Caco-2 (cell line): ENCODE data around the gene PTDSS2. TPM values are rescaled to one million over a fixed set of nuclear protein-coding genes. Genes with fewer than 3 reads are reported as not detected.
A peak's percentile ranks its signal among the peaks of the same experiment; 100 is the strongest.

Experiments used
- BruUV-seq: library from RNA; stranded (reverse); fragments of 400-500 nt; replicated peaks from 2 replicates; lab custom pipeline; 2021; lab: Mats Ljungman, UMichigan
- CTCF ChIA-PET: fragments of 300-600 bp; sonication (Branson Sonifier 250); formaldehyde crosslinking; loops from one replicate; lab custom pipeline; 2022; ENCODE audit warnings: antibody characterized with exemption; lab: Charles Lee
- POLR2A ChIA-PET: fragments of 300-600 bp; sonication (Branson Sonifier 250); formaldehyde crosslinking; loops from one replicate; lab custom pipeline; 2022; ENCODE audit warnings: antibody characterized with exemption; lab: Charles Lee
- DNase-seq, 2 experiments: peaks; one replicate each; pipeline versions ENCODE4 v3.0.0 to v3.0.0-alpha.2; 2020 to 2022
- H3K27me3 ChIP-seq: replicated peaks from 2 replicates; pipeline ENCODE4 v1.6.0; 2011; ENCODE audit warnings: low read length; ENCODE audit not compliant: control insufficient read depth, insufficient read depth
- H3K36me3 ChIP-seq: 2 replicates; pipeline ENCODE4 v1.5.1; 2011; ENCODE audit warnings: low read length; ENCODE audit not compliant: control insufficient read depth, insufficient read depth
- H3K4me1 ChIP-seq: fragments of 250-450 bp; sonication (Bioruptor Pico); 2 replicates; pipeline ENCODE4 v1.5.1; 2020; ENCODE audit warnings: mild to moderate bottlenecking
- H3K4me3 ChIP-seq: 2 replicates; pipeline ENCODE4 v1.5.1; 2011; ENCODE audit warnings: low read depth, mild to moderate bottlenecking, control low read depth, low read length
- H3K9me3 ChIP-seq: fragments of 250-450 bp; sonication (Bioruptor Pico); 2 replicates; pipeline ENCODE4 v1.5.1; 2020; ENCODE audit warnings: mild to moderate bottlenecking, moderate library complexity
- H3K27ac Mint-ChIP-seq: one replicate; pipeline ENCODE4 v1.8.0; 2022; ENCODE audit warnings: mixed read lengths; ENCODE audit not compliant: unreplicated experiment
- H3K27me3 Mint-ChIP-seq: one replicate; pipeline ENCODE4 v1.8.0; 2022; ENCODE audit warnings: mixed read lengths; ENCODE audit not compliant: insufficient read depth, unreplicated experiment
- H3K36me3 Mint-ChIP-seq: one replicate; pipeline ENCODE4 v1.8.0; 2022; ENCODE audit warnings: mild to moderate bottlenecking, mixed read lengths; ENCODE audit not compliant: insufficient read depth, unreplicated experiment
- H3K4me1 Mint-ChIP-seq: one replicate; pipeline ENCODE4 v1.8.0; 2022; ENCODE audit warnings: low read depth, mixed read lengths; ENCODE audit not compliant: unreplicated experiment
- H3K4me3 Mint-ChIP-seq: one replicate; pipeline ENCODE4 v1.8.0; 2022; ENCODE audit warnings: mild to moderate bottlenecking, moderate library complexity, mixed read lengths; ENCODE audit not compliant: unreplicated experiment
- H3K9me3 Mint-ChIP-seq: one replicate; pipeline ENCODE4 v1.8.0; 2022; ENCODE audit warnings: mixed read lengths; ENCODE audit not compliant: unreplicated experiment
- CTCF ChIP-seq, 2 experiments: fragments of 200-600 bp in 1 of 2; IDR thresholded peaks; 1 replicate in 1 of 2; 2 replicates in 1 of 2; pipeline versions ENCODE4 v1.5.1 to v1.8.0; 2011 to 2022; ENCODE audit warnings: antibody characterized with exemption in 1 of 2, control low read depth in 1 of 2, inconsistent platforms in 1 of 2, low read depth in 1 of 2, low read length in 1 of 2, mild to moderate bottlenecking in 1 of 2, moderate library complexity in 1 of 2; ENCODE audit not compliant: insufficient read depth in 1 of 2, severe bottlenecking in 1 of 2, unreplicated experiment in 1 of 2
- intact Hi-C: fragments of 100-400 bp; cut with micrococcal nuclease; formaldehyde crosslinking; loops from one replicate; pipeline ENCODE4 v1.10.0; 2022; ENCODE audit not compliant: unreplicated experiment
- total RNA-seq: library from RNA; stranded (reverse); gene quantifications from 2 replicates; pipeline ENCODE4 v1.2.3, GENCODE V29; 2022

The PTDSS2 gene
- total RNA-seq, 1 experiment from 2014 or later, result 44.3 TPM

- Mint-ChIP-seq H3K4me3 (peak overlapping the region; percentile 11), H3K27ac (no peak overlapping the region), H3K27me3 (no peaks in the 10 kb centered on the region), H3K4me1 (peaks cover 29% of the 10 kb centered on the region), H3K36me3 (peaks cover 20% of the 10 kb centered on the region), H3K9me3 (no peaks in the 10 kb centered on the region)
- POLR2A ChIA-PET, result interaction anchor here (0.6 to 1.4 kb wide), 2 partner anchors 8 to 17 kb away, joined by 3 to 4 read pairs; no protein-coding TSS in a partner anchor
- intact Hi-C loops, result loop anchor here (10.0 kb wide), 2 partner anchors 49 to 79 kb away; partner anchors contain the start of genes B4GALNT4 and PKP3
- Histone ChIP-seq H3K36me3 (peaks cover 4% of the 10 kb centered on the region; the same call in 1 of the 2 replicates), H3K4me1 (peaks cover 38% of the 10 kb centered on the region), H3K9me3 (no peaks in the 10 kb centered on the region), H3K27me3 (no peaks in the 10 kb centered on the region), H3K4me3 (no peak overlapping the region)
- no peak for TF ChIP-seq CTCF (IDR thresholded peaks at IDR 0.05; ENCODE audit: insufficient read depth in 1 of 2, low read depth in 1 of 2, low read length in 1 of 2, severe bottlenecking in 1 of 2, unreplicated experiment in 1 of 2)
- DNase-seq, result no peak
- BruUV-seq, result no TSS peak
- CTCF ChIA-PET, result interaction anchor here (1.5 kb wide), 1 partner anchor 27 kb away, joined by 3 read pairs; no protein-coding TSS in a partner anchor
These were observed 6.4 kb upstream of the PTDSS2 start for GRCh38 chr11:443542-444199.

- Mint-ChIP-seq H3K27ac (no peak overlapping the region), H3K27me3 (no peaks in the 10 kb centered on the region), H3K4me3 (peak overlapping the region; percentile 38), H3K9me3 (no peaks in the 10 kb centered on the region), H3K4me1 (peaks cover 28% of the 10 kb centered on the region), H3K36me3 (peaks cover 18% of the 10 kb centered on the region)
- intact Hi-C loops, result loop anchor here (5.0 to 10.0 kb wide), 3 partner anchors 50 to 237 kb away; partner anchors contain the start of genes B4GALNT4, BET1L, PKP3 and RIC8A
- peaks cover 4% of the 10 kb centered on the region; the same call in 1 of the 2 replicates for H3K36me3 ChIP-seq
- DNase-seq, result peak; percentile 58 to 78
- H3K4me3 ChIP-seq, result no peak overlapping the region
- no peak for TF ChIP-seq CTCF (IDR thresholded peaks at IDR 0.05; ENCODE audit: insufficient read depth in 1 of 2, low read depth in 1 of 2, low read length in 1 of 2, severe bottlenecking in 1 of 2, unreplicated experiment in 1 of 2)
- CTCF ChIA-PET, result interaction anchor here (1.5 kb wide), 1 partner anchor 28 kb away, joined by 3 read pairs; no protein-coding TSS in a partner anchor
- peaks cover 43% of the 10 kb centered on the region for H3K4me1 ChIP-seq
- H3K9me3 ChIP-seq, result no peaks in the 10 kb centered on the region
- BruUV-seq, result no TSS peak
- POLR2A ChIA-PET, result interaction anchor here (0.6 kb wide), 1 partner anchor 8 kb away, joined by 3 read pairs; no protein-coding TSS in a partner anchor
- H3K27me3 ChIP-seq, result no peaks in the 10 kb centered on the region
These were observed 5.5 kb upstream of the PTDSS2 start for GRCh38 chr11:444396-445144.
